SIG-M5 (cell line): Measurements from ENCODE around the gene B4GALT6.
"Not testable (repeated sequence)": the region's sequence is repeated elsewhere in the genome, so short reads cannot be mapped to it uniquely, and the experiment has no call there.

Experiments used
- DNase-seq: peaks from one replicate; lab custom pipeline; 2025; lab: John Stamatoyannopoulos, UW

Gene B4GALT6, protein sequence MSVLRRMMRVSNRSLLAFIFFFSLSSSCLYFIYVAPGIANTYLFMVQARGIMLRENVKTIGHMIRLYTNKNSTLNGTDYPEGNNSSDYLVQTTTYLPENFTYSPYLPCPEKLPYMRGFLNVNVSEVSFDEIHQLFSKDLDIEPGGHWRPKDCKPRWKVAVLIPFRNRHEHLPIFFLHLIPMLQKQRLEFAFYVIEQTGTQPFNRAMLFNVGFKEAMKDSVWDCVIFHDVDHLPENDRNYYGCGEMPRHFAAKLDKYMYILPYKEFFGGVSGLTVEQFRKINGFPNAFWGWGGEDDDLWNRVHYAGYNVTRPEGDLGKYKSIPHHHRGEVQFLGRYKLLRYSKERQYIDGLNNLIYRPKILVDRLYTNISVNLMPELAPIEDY

DNA sequence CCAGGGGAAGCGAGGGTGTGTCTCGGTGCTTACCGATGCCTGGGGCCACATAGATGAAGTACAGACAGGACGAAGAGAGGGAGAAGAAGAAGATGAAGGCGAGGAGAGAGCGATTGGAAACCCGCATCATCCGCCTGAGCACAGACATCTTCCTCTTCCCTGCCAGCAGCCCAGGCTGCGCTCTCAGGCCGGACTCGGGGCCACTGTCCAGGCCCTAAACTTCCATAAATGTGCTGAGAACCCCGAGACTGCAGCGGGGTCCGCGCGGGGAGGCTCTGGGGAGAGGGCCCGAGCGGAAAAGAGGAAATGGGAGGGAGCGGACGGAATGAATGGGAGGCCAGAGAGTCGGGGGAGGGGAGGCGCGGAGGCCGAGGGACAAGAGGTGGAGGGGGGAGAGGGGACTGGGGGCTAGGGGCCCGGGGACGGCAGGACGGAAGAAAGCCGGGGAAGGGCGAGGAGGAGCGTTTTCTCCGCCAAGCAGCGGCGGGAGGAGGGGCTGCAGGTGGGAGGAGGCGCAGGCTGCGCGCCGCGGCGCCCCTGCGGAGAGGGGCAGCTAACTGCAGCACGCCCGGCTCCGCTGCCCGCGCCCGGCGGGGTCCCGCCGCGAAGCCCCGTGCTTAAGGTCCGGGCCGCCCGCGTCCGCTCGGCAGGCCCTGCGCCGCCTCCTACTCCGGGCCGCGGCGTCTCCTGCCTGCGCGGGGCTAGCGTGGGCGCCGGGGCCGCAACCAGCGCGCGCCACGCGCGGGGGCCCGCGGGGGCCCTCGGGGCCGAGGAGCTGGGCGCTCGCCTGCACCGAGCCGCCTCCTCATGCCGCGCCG, at the start of gene B4GALT6:
Gene B4GALT6 (minus strand): TSS at position 303 of the 818 bp plus-strand sequence. CDS start 155 bp downstream, at position 148.
- no peak for DNase-seq

DNA sequence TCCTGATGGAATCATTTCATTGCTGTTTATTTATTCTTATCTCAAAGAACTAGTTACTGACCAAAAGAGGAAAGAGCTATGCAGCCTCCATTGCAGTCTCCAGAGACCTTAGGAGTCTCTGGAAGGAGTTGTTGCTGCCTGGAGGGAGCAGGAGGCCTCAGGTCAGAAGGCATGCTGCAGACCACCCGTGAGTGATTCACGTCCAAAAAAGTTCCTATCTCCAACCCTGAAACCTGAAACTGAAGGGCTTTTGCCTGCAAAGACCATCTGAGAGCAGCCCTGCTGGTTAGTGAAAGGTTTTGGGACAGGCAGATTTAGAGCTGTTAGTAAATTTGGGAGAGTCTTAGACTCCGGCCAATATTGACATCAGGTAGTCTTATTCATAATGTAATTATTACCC, 47.2 kb upstream of the B4GALT6 start:
- DNase-seq, result no peak

DNA sequence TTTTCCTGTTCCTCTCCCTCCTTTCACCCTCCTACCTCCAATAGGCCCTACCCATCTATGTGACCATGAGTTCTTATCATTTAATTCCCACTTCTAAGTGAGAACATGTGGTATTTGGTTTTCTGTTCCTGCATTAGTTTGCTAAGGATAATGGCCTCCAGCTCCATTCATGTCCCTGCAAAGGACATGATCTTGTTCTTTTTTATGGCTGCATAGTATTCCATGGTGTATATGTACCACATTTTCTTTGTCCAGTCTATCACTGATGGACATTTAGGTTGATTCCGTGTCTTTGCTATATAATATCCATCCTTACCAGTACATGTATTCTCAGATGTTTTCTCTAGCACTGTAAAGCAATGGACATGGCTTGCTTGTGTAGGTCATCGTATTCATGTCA, 44.8 kb upstream of the B4GALT6 start:
- not testable (repeated sequence) for DNase-seq

DNA sequence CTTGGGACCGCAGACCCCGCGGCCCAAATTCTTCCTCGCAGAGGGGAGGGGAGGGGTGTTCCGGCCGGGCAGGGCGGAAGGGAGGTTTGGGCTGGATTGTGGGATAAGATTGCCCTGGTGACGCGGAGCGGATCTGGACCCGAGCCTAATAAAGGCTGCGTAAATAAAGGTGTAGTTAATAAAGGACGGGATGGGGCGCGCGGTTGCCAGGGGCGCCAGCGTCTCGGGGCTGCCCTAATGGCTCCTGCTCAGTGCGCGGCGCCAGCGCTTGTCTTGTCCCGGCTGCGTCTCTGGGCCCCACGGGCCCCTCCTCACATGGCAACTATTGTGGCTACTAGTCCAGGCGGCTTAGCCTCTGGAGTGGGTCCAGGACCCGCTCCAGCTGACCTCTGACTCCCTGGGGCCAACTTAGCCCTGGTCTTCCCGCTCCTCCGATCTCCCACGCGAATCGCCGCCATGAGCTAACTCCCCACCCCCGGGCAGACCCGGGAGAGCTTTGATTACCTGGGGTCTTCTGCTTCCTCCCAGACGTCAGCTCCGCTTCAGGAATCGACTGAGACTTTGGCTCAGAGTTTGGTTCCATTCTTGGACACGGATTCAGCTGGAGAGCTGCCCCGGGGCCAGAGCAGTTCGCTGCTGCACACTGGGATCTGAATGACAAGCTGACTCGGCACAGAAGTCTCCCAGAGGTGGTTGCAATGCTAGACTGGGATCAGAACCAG, 39.8 kb upstream of the B4GALT6 start:
- DNase-seq, result no peak

DNA sequence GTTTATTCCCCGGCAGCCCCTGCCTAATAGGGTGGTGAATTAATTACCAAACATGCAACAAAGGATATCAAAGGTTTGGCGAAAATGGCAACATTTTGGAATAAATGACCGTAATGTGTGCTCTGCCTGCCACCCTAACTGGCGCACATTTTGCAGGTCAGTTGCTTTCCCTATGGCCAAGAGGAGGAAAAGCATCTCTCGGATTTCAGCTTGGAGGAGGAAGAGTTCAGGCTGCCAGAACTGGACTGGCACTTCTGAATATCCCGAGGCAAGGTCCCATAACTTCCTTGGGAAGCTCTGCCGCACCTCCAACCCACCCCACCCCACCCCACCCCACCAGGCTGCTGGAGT, 39.2 kb upstream of the B4GALT6 start:
- no peak for DNase-seq

DNA sequence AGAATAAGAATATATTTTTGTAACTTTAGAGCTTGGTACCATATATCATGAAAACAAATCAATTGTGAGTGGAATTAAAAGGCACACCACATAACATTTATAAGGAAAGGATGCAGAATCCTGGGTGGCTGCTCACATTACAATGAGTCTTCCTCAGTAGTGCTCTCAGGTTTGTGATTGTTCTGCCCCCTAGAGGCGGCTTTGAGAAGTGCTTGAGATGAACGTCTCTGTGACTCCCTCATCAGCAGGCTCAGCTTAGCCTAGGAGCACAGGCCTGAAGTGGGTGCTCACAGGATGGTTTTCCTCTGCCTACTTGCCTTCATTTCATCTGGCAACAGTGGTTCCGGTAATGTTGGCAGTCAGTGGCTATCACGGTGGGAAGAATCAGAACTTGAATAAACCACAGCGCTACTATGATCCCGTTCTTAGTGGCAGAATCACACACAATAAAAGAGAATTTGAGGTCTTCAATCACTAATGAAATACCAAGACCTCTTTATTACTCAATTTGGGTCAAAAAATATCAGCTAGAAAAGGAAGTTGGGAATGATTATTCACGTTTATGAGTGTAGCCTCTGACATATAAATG, 38.1 kb upstream of the B4GALT6 start:
- DNase-seq, result no peak

DNA sequence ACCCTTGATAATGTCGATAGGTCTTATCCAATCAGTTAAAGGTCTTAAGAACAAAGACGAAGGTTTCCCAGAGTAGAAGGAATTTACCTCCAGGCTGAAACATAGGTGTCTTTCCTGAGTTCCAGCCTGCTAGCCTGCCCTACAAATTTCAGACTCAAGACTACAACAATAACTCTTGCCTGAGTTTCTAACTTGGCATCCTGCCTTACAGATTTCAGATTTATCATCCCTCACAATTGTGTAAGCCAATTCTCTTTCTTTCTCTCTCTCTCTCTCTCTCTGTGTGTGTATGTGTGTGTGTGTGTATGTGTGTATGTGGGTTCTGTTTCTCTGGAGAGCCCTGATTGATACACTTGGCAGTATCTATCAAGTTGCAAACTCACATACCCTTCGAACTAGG, 37.2 kb upstream of the B4GALT6 start:
- DNase-seq, result no peak

DNA sequence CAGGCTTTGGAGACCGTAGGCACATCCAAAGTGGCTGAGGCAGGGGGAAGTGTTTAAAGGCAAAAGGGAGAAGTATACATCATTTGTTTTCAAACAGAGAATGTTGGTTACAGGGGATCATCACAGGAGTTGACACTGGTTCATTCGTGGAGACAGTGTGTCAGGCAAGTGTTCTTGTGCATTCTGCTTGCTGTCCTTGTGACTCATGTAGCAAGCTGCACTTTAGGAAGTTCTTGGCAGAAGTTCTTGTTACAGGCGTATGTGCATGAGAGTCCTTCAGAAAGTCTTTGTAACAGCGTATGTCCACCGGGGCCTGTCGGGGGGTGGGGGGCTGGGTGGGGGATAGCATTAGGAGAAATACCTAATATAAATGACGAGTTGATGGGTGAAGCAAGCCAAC, 36.5 kb upstream of the B4GALT6 start:
- no peak for DNase-seq

DNA sequence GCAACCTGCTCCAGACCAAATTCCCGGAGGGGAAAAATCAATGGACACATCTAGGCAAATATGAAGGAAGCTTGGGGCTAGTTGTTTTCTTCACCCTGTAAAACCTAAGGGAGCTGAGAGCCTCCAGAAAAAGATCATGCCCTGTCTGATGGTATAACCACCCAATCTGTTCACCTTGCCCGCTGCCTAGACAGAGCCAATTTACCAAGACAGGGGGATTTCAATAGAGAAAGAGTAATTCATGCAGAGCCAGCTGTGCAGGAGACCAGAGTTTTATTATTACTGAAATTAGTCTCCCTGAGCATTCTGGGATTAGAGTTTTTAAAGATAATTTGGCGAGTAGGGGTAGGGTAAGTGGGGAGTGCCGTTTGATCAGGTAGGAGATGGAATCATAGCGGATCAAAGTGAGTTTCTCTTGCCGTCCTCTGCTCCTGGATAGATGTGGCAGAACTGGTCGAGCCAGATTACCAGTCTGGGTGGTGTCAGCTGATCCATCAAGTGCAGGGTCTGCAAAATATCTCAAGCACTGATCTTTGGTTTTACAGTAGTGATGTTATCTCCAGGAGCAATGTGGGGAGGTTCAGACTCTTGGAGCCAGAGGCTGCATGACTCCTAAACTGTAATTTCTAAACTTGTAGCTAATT, 35.1 kb upstream of the B4GALT6 start:
- no peak for DNase-seq

DNA sequence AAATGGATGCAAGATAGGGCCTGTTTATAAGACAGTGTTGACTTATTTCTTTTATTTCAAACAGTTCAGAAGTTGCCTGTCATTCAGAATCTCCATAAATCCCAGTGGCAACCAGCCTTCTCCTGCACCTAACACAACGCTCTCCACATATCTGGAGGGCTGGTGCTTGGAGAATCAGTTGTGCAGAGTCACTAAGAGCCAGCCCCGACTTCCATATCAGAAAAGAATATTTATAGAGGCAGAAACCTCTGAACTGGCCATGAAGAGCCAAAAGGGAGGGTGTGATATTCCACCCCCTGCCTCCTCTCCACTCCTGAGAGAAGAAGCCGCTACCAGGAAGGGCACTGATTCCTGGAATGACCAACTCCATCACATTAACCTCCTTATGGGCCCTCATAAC, 34.0 kb upstream of the B4GALT6 start:
- no peak for DNase-seq

DNA sequence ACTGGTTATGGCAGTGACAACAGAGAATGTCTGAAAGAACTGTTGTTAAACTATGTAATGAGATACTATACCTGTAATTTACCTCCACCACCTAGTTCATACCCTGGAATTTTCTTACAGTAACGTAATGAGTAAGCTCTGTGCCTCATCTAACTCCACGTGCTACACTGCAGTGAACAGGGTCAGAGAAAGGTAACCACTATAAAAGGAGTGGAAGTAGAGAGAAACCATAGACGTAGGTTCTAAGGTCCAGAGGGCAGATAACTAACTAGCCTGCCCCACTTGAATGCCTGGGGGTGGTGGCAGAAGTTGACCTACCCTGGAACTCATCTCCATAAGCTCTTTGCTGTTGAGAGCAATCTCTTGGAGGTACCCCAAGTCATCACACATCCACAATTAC, 32.0 kb upstream of the B4GALT6 start:
- DNase-seq, result no peak

DNA sequence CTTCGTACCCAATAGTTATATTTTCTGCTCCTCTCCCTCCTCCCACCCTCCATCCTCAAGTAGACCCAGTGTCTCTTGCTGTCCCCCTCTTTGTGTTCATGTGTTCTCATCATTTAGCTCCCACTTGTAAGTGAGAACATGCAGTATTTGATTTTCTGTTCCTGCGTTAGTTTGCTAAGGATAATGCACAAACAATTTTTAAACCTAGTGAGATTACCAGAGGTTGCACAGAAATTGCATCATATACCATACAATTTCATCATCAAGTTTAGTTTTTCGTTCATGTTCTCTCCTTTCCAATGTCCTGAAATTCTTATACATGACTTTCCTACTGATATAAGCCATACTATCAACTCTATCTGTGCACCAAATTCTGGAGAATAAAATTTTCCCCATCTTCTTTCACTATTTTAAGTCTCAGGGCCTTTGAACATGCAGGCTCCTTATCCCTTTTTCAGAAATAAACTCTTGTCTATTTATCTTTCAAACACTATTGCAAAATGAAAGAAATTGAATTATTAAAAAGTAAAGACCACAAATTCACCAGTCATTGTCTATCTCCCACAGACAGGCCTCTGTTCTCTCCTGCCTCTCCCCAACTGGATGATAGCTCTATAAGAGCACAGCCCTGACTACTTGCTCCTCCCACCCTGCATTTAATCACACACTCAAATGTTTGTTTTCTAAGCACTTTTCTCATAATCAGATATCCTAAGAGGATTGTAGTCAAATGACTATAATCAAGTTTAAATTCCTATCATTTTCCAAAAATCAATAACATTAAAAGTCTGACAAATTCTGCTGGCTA, 27.2 kb upstream of the B4GALT6 start:
- no peak for DNase-seq

DNA sequence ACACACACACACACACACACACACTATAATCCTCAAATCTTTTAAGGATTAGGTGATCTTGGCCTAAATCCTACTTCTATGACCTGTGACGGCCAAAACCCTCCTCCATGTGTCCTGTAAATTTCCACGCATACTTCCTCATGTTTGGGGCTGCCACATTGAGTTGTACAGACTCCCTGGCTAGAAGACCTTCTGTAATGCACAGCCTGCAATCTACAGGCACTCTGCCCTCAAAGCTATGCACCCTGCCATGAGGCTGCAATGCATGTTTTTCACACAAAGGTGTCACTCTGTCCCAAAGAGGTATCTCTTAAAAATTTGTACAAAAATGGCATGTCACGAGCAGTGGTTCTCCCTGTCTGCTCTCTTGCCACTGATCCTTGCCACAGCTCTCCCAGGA, 26.4 kb upstream of the B4GALT6 start:
- no peak for DNase-seq

DNA sequence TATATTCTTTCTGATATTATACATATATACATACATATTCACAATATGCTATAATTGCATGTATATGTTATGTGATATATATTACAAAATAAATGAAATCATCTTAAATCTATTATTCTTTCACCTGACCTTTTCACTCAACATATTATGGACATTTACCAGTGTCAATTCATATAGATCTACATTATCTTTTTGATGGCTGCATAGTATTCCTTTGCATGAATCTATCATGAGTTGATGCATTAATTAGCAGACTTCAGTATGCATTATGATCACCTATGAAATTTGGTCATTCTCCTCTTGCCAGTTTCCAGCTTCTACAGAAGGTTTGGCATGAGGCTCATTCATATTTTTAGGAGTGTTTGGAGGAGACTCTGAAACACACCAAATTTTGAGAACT, 23.4 kb upstream of the B4GALT6 start:
- no peak for DNase-seq

DNA sequence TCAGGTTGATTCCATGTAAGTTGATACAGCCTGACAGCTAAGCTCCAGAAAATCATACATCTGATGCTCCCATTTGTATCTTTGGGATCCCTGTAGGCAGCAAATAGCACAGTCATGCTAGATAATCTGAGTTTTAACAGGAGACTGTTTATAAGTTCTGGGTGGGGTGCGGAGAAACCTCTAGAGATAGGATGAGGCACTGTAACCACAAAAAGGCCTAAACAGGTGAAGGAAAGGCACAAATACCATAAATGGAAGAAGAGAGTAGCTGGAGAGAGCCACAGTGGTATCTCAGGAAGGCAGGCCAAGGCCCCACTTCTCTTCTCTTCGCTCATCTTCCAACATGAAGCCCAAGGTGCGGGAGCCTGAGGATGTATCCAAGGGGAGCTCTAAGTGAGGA, 18.1 kb upstream of the B4GALT6 start:
- DNase-seq, result no peak

DNA sequence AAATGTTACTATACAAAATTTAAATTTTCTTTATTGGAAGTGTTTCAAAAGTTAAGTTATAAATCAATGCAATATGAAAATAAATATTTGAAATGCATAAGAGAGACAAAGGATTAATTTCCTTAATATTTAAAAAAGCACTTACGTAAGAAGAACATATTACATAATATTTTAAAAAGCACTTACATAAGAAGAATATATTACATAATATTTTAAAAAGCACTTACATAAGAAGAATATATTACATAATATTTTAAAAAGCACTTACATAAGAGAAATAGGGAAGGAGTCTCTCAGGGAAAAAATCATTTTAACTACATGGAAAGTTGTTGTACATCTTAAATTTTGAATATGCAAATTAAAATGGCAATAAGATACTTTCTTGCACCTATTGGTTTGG, 17.4 kb upstream of the B4GALT6 start:
- no peak for DNase-seq

DNA sequence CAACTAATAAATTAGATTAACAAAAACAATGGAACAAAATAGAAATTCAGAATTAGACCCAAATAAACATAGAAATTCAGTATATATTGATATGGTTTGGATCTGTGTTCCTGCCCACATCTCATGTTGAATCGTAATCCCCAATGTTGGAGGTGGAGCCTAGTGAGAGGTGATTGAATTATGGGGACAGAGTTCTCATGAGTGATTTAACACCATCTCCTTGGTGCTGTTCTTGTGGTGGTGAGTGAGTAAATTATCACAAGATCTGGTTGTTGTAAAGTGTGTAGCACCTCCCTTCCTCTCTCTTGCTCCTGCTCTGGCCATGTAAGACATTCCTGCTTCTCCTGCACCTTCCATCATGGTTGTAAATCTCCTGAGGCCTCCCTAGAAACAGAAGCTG, 16.6 kb upstream of the B4GALT6 start:
- no peak for DNase-seq

DNA sequence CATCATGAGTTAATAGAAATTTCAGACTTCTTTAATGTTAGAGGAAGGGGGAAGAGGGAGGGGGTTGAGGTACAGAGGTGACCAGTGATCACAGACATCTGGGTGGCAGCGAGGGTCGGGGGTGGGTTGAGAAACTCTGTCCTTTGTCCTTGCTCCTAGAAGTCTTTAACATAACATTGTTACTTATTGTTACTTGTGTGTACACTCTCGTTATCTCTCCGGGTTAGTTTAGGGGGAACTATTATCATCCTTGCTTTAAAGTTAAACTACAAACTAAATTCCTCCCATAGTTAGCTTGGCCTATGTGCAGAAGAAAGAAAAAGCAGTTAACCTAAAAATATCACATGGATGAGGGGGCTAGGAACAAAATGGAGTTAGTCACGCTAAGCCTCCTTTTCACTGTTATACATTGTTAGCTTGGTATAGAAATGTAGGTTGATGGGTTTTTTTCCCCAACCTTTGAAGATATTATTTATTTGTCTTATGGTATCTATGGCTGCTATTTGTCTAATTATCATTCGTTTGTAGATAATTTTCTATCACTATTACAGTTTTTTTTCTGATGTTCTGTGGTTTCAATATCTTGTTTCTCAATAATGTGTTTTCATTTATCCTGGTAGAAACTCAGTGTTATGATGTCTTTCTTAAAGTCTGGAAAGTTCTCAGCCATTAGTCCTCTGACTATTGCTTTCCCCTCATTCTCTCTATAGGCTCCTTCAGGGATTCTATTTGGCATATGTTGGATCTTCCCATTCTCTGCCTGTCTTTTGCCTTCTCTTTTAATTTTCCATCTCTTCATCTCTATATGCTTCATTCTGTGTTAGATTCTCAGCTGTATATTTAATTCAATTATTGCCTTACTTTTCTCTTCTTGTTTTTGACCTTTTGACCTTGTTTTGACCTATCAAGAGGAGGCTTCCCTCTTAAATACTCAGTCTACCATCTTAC, 13.2 kb upstream of the B4GALT6 start:
- no peak for DNase-seq

DNA sequence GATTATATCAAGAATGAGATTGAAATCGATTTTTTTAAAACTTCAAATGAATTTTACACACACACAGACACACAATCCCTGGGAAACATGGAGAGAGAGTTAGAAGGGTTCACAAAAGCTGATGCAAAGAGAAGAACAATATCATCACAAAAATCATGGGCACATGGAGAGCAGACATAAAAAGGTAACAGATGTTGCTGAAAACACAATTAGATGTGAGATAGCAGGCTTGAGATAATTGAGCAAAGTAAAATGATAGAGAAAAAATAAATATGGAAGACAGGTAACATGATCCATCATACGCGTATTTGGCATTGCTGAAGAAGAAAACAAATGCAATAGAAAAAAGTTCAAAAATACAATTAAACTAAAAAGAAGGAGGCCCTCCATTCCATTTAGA, 11.6 kb upstream of the B4GALT6 start:
- DNase-seq, result no peak

DNA sequence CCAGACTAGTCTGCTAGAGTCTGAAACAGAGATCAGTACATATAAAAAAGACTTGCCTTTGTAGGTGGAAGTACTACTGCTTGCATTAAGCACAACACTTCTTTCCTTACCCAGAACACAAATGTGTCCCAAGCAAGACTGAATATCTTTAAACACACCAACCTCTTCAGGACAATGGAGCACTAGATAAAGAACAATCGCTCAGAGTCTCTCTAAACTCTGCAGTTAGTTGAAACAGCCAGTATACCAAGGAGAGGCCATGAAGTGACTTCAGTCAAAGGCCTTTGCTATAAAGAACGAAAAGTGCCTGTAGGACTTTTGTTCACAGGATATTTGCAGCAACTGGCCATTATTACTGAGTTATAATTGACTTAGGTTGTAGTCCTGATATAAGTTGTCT, 9.9 kb upstream of the B4GALT6 start:
- no peak for DNase-seq
